GM18909 (cell line): Measurements from ENCODE around the gene SMC1A.

Experiments
- ATAC-seq: cut with Tn5 transposase; IDR thresholded peaks from one replicate; pipeline ENCODE4 v1.9.1; 2021; ENCODE audit warnings: mild to moderate bottlenecking; ENCODE audit not compliant: unreplicated experiment, poor library complexity

The SMC1A gene

GRCh38 chrX:53356186-53356585, 66.3 kb downstream of the SMC1A start:
- no peak for ATAC-seq

DNA sequence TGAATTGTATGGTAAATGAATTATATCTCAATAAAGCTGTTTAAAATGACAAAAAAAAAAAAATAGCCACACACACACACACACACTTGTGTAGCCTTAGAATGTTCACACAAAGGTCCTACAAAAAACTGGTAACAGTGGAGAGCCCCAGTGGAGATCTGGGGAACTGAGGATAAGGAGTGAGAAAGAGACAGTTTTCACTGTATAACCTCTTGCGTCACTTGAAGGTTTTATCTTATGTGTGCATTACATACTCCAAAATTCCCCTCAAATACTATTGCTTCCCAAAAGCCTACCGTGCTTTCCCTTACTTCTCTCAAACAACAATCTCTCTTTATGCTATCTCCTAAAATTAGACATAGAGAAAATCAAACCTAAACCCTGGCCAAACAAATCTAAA, 67.8 kb downstream of the SMC1A start:
- no peak for ATAC-seq

GRCh38 chrX:53347948-53348347, 74.5 kb downstream of the SMC1A start:
- no peak for ATAC-seq

DNA sequence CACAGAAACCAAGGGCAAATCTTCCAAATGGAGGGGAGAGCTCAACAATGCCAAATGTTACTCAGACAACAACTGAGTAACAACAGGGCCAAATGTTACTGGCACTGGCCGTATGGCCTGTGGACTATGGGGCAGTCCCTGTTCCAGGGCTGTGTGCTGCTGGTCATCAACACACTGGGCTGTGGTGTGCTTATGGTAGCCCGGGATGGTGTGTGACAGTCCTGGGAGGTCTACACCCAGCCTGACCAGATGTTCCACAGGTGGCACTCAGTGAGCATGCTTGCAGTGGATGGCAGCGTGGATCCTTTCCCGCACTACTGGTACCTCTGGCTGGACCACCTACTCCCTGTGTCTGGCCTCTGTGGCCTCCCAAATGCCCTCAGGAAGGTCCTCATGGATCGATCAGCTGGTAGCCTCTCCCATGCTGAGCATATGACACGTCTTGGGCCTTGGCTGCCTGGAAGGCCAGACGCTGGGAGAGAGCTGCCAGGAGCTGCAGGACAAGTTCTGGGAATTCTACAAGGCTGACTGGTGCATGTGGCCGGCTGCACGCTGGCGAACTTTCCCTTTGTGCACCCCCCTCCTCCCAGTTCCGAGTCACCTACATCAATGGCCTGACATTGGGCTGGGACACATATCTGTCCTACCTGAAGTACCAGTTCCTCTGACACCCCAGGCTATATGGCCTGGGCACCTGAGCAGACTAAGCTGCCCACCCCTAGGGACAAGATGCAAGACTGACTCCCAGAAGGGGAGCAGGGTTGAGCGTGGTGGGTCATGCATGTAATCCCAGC, 81.4 kb downstream of the SMC1A start:
- ATAC-seq = no peak

- no peak for ATAC-seq
Observed at GRCh38 chrX:53337101-53337500, 85.4 kb downstream of the SMC1A start.

DNA sequence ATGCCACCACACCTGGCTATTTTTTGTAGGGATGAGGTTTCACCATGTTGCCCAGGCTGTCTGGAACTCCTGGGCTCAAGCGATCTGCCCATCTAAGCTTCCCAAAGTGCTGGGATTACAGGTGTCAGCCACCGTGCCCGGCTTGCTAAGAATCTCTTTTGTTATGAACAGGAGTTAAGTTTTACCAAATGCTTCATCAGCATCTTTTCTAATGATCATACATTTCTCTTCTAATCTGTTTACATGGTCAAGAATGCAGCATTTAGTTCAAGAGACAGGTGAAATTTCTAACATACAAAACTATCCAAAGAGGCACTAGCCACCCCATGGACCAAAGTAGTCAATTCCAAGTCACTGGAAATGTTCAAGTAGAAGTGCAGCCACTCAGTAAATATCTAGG, 88.6 kb downstream of the SMC1A start:
- no peak for ATAC-seq

- no peak for ATAC-seq
Observed at GRCh38 chrX:53332204-53332603, 90.2 kb downstream of the SMC1A start.

GRCh38 chrX:53330331-53330730, 92.1 kb downstream of the SMC1A start:
- ATAC-seq = no peak

DNA sequence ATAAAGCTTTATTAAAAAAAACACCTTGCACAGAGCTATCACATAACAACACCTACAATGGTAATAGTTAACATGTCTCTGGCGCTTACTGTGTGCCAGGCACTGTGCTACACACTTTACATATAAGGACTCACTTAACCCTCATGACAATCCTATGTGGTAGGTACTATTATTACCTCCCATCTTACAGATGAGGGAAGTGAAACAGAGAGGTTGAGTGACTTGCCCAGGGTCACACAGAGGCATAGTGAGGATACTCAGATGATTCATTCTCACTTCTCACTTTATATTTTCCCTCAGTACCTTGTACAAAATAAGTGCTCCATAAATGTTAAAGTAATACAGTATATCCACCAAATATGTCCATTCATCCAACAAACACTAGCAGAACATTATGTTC, 97.7 kb downstream of the SMC1A start:
- ATAC-seq = no peak
